Stimulated activated CD8-positive, alpha-beta memory T cell treated with anti-CD3 and anti-CD28 coated beads, Interleukin-7, amount 100 ng/mL, for 24 hours (primary cell): ENCODE data around the gene NUB1.
"Not testable (repeated sequence)": the region's sequence is repeated elsewhere in the genome, so short reads cannot be mapped to it uniquely, and the experiment has no call there.

Experiments used
- DNase-seq: peaks from one replicate; pipeline ENCODE4 v3.0.0-alpha.2; 2020; ENCODE audit warnings: low read depth

Gene NUB1, protein sequence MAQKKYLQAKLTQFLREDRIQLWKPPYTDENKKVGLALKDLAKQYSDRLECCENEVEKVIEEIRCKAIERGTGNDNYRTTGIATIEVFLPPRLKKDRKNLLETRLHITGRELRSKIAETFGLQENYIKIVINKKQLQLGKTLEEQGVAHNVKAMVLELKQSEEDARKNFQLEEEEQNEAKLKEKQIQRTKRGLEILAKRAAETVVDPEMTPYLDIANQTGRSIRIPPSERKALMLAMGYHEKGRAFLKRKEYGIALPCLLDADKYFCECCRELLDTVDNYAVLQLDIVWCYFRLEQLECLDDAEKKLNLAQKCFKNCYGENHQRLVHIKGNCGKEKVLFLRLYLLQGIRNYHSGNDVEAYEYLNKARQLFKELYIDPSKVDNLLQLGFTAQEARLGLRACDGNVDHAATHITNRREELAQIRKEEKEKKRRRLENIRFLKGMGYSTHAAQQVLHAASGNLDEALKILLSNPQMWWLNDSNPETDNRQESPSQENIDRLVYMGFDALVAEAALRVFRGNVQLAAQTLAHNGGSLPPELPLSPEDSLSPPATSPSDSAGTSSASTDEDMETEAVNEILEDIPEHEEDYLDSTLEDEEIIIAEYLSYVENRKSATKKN

DNA sequence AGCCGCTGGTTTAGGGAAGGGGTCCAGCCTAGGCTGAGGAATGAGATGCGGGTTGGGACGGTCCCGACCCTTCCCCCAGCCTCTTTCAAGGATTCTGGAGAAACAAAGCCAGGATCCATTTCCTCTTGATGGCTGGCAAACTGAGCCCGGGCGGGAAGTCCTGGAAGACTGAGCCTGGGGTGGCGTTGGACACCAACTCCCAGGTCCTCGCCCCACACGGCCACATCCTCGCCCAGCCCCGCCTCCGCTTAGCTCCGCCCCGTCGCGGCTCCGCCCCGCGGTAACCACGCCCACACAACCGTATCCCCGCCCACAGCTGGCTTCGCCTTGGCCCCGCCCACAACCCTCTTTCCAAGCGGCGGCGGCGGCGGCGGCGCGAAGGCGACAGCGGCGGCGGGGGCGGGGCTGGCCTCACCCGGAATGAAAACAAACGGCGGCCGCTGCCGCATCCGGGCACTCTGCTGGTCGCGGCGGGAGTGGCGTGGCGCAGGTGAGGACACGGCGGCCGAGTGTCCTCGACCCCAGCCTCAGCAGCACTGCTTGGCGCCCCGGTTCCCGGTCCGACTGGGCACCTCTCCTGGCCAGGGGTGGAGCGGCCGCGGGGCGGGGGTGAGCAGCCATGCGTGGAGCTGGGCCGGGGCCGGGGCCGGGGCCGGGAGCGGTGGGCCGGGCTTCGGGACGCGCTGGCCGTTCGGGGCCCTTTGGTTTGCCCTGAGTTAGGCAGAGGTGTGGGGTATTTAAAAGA lies at the start of gene NUB1:
NUB1 (plus strand) TSS at position 456 of the 745 bp plus-strand sequence. CDS start 3,538 bp downstream, outside the sequence.
- DNase-seq, result peak; percentile 80

DNA sequence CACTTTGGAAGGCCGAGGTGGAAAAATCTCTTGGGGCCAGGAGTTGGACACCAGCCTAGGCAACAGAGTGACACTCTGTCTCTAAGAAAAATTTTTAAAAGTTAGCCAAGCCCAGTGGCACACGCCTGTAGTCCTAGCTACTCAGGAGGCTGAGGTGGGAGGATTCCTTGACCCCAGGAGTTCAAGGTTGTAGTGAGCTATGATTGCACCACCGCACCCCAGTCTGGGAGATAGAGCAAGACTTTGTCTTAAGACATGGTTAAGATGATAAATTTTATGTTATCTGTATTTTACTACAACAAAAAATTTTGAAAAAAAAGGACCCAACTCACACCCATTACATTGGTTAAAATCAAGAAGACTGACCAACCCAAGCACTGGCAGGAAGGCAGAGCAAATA lies 48.8 kb upstream of the NUB1 start:
- no peak for DNase-seq

DNA sequence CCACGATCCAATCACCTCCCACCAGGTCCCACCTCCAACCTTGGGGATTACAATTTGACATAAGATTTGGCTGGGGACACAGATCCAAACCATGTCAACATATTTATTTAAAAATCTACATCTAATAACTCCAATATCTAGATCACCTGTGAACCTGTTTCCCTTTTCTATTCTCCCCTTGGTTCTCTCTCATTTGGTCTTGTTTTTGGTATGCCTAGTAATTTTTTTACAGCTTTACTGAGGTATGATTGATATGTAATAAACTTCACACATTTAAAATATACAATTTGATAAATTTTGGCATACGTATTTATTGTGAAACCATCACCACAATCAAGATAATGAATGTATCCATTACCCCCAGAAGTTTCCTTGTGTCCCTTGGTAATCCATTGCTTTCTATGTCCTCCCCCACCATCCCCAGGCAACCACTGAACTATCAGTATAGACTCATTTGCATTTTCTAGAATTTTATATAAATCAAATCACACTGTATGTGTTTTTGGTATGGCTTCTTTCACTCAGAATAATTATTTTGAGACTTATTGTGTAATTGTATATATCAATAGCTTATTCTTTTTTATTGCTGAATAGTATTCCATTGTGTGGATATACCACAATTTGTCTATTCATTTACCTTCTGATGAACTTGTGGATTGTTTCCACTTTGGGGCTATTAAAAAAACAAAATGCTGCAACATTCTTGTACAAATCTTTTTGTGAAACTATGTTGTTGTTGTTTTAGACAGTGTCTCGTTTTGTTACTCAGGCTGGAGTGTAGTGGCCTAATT lies 45.2 kb upstream of the NUB1 start:
- no peak for DNase-seq

DNA sequence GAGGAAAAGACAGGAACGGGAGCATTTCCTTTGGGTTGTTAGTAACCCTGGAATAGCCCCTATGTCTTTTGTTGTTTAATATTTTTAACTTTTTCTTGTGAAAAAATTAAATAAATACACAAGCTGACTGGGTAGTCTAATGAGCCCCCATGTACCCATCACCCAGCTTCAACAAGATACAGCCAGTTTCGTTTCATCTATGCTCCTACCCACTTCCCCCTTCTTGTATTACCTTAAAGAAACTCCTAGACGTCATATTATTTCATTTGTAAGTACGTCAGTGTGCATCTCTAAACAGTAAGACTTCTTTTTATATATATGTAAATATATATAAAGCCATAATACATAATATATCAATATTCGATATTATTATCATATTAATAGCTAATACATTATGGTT lies 42.8 kb upstream of the NUB1 start:
- no peak for DNase-seq

DNA sequence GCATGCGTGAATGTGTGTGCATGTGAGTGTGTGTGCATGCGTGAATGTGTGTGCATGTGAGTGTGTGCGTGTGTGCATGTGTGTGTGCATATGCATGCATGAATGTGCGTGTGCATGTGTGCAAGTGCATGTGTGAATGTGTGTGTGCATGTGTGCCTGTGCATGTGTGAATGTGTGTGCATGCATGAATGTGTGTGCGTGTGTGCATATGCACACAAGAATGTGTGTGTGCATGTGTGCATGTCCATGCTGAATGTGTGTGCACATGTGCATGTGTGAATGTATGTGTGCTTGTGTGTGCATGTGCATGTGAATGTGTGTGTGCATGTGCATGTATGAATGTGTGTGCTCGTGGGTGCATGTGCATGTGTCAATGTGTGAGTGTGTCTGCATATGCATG lies 42.1 kb upstream of the NUB1 start:
- no peak for DNase-seq

DNA sequence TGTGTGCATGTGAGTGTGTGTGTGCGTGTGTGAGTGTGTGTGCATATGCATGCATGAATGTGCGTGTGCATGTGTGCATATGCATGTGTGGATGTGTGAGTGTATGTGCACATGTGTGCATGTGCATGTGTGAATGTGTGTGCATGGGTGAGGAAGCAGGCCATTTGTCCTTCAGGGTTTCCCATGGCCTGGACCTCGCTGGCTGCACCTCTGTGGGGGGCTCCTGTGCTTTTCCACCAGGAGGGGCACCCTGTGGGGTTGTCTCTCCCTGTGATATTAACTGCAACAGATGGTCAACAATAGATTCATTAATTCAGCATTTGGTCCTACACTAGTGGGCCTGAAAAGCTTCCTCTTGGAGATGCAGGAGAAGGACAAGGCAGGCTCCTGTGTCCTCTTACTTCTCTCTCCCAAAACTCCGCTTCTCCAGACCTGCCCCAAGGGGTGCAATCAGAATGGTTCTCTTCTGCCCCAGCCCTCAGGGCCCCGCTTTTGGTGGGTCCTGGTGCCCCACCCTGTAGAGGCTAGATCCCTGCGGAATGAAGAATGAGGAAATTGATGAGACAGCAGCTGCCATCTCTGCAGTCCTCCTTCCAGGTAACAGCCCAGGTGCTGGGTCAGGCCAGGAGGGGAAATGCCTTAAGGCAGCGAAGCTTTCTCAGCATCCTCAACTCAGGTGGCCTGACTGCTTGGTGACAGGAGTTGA lies 41.5 kb upstream of the NUB1 start:
- DNase-seq, result no peak

DNA sequence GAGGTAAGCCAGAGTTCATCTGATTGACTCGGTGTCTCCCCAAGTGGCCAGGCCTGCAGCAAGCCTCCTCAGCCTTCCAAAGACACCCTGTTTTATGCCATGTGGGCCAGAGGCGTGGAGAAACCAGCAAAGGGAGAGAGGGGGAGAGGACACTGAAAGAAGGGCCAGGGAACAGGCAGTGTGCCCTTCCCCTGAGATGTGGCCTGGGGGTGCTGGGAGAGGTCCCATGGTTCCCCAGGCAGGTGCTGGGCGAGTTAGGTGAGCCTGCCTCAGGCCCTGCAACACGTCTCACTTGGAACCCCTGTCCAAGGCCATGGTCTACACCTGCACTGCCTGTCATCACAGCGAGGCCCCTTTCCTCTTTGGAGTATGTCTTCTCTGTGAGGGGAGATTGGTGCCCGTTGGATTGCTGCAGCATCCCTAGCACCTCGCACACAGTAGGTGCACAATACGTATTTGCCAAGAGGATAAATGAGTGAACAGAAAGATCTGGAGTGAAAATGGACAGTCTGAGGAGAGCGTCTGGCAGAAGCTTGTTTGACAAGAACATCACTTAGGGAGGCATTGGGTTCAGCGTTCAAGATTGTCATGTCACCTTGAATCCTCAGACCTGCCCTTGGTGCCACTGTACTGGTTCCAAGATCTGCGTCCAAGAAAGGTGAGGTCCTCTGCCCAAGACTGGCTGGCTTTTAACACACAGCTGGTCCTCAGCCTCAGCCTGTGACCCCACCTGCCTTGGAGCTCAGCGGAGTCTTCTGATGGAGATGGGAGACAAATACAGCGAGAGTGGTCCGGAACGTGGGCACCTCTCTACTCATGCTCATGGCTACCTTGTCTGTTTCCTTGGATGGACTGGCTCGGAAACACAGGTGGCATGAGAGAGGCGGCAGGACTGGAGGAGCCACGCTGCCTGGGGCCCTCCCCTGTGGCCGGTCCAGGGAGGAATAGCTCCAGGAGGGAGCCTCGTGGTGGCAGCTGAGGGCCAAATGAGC lies 39.8 kb upstream of the NUB1 start:
- DNase-seq, result no peak

DNA sequence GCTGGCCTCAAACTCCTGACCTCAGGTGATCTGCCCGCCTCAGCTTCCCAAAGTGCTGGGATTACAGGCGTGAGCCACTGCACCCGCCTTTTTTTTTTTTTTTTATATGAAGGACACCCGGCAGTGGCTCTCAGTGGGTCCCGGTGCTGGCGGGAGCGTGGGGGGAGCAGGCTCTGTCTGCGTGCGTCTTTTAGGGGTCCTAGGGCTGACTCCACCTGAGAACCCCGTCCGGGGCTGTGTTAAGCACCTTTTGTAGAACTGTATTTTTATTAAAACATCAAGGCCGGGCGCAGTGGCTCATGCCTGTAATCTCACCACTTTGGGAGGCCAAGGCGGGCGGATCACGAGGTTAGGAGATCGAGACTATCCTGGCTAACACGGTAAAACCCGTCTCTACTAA lies 37.4 kb upstream of the NUB1 start:
- not testable (repeated sequence) for DNase-seq

DNA sequence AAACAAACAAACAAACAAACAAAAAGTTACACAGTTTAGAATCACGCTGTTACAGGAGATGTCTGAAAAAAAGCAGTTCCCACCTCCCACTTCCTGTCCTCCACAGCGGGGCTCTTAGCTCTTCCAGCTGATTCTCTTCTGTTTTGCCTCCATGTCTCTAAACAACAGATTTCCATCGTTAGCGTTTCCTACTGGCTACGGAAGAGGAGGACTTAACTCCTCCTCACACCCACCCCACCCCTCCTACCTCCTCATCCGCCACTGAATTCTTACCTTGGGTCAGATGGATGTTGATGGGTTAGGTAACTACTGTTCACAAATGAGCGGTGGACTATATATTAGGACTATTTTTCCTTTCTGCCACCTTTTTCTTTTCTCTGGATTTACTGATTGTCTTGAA lies 36.8 kb upstream of the NUB1 start:
- DNase-seq, result no peak

DNA sequence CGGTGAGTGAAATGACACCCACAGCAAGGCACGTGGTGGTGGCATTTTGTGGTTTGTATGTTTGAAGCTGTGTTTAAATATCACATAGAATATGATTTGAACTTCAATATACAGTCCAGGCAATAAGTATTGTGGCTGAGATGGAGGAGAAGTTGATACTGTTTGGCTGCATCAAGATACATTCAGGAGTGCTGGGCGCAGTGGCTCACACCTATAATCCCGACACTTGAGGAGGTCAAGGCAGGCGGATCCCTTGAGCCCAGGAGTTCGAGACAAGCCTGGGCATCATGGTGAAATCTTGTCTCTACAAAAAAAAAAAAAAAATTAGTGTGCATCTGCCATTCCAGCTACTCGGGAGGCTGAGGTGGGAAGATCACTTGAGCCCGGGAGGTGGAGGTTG lies 35.2 kb upstream of the NUB1 start:
- no peak for DNase-seq

DNA sequence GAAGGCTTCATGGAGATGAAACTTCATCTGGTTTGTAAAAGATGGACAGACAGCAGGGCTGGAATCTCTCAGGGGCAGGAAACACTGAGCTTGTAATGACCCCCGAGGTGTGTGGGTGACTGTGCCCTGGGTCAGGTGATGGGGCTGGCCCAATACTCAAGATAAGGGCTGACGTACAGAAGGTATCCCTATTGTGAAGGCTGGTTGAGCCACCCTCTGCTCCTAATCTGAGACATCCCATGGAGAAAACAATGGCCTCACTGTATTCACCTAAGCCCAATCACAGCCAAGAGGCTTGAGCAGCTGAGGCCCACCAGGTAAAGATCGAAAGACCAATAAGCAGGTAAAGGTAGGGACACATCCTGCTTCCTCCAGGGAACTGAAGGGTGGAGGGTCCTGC lies 34.8 kb upstream of the NUB1 start:
- DNase-seq, result no peak

DNA sequence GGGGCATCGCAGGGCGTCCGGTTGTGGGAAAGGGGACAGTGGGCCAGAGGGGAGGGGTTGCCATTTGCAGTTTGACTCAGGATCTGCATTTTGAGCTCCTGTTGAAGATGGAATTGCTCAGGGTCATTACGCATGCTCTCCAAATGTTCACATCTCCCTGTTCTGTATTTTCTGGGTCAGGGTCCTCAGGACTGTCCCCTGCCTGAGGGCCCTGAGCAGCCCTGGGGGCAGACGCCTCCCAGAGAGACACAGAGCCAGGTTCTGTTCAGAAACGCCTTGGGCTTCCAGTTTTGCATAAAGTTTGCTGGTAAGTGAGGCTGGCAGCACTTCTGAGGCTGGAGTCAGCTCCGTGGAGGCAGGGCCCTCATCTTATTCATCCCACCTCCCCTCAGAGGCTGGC lies 34.1 kb upstream of the NUB1 start:
- no peak for DNase-seq

DNA sequence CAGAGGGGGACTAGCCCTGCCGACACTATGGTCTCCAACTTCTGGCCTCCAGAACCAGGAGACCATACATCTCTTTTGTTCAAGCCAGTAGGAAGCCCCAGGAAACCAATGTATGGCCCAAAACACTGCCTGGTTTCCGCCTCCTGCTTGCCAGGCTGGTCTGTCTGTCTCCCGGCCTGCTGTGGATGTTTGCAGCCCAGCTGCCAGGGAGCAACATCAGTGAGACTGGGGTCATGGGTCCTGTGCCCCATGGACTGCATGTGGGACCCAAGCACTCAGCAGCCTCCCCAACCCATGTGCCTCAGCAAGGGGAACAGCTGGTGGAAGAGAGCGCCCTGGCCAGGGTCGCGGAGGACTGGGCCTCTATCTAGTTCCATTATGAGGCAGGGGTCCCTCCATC lies 33.4 kb upstream of the NUB1 start:
- DNase-seq, result no peak

DNA sequence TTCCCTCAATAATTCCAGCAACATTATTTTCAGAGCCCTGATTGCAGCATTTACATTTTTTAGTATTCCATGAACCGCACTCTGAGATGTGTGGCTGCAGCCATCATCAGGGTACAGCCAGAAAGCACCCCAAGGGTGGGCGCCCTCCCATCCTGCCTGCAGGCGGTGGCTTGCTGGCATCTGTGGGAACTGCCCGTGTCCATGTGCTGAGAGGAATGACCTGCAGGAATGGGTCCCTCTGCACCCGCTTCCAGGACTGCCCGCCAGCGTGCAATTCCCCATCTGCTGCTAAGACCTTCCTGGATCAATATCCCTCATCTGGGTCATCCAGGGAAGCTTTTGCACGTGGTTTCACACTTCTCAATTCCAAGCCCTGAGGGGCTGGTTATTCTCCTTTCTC lies 32.8 kb upstream of the NUB1 start:
- DNase-seq, result no peak

DNA sequence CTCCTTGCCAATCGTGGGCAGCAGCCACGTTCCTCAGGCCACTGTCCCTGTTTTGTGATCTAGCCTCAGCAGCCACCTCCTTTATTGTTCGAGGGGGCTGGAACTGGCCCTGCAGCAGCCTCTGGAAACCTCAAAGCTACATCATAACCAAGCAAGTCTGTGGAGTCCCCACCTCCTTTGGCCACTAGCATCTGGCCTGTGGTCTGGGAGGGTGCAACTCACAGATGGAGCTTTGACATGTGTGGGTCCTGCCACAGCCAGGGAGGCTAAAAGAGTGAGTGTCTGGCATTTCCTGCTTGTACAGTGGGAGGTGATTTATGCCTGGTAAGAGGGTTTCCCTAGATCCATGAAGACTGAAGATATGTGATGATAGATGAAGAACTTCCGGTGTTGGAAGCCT lies 32.3 kb upstream of the NUB1 start:
- no peak for DNase-seq

DNA sequence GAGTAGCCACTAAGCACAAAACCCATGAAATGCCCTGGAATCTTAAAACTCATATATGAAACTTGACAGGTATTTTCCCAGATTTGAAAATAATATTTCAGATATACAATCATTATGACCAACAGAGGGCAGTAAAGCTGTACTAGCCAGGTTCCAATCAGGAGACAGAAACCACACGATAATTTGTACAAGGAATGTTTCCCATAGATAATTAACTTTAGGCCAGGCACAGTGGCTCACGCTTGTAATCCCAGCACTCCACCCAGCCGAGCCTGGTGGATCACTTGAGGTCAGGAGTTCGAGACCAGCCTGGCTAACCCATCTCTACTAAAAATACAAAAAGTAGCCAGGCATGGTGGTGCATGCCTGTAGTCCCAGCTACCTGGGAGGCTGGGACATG lies 31.0 kb upstream of the NUB1 start:
- DNase-seq, result no peak

DNA sequence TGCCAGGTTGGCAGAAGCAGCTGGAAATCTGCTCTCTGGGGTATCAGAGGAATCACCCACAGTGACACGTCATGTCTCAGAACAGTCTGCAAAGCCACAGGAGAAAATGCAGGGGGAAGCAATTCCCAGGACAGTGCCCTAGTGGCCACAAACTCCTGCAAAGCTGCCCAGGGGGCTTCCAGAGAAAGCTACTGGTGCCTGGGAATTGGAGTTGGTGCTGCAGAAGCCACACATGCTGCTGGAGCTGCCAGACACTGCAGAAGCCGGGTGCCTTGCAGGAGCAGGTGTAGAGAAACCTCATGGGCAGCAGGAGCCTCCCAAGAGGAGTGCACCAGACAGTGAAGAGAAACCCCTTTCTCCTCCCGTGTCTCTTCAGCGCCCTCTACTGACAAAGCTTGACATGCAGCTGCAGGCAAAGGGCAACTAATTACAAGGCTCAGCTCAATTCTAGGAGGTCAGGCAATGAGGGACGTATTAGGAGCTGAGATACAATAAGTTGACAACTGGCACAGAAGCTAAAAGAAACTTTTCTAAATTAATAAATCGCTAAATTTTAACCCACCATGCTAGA lies 30.2 kb upstream of the NUB1 start:
- no peak for DNase-seq

DNA sequence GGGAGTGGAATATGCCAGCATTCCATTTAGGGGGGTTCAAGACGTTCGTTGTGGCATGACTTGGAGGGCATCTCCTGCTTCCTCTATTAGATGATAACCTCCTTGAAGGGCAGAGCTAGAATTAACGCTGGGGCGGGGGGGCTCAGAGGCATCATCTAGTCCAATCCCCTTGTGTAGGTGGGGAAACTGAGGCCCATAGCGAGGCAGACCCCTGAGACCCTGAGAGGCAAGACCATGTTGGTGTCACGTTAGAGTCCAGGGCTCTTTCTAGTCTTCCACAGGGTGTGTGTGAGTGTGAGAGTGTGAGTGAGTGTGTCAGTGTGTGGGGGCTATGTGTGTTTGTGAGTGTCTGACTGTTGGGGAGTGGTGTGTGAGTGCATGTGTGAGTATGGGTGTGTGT lies 29.3 kb upstream of the NUB1 start:
- DNase-seq, result no peak

DNA sequence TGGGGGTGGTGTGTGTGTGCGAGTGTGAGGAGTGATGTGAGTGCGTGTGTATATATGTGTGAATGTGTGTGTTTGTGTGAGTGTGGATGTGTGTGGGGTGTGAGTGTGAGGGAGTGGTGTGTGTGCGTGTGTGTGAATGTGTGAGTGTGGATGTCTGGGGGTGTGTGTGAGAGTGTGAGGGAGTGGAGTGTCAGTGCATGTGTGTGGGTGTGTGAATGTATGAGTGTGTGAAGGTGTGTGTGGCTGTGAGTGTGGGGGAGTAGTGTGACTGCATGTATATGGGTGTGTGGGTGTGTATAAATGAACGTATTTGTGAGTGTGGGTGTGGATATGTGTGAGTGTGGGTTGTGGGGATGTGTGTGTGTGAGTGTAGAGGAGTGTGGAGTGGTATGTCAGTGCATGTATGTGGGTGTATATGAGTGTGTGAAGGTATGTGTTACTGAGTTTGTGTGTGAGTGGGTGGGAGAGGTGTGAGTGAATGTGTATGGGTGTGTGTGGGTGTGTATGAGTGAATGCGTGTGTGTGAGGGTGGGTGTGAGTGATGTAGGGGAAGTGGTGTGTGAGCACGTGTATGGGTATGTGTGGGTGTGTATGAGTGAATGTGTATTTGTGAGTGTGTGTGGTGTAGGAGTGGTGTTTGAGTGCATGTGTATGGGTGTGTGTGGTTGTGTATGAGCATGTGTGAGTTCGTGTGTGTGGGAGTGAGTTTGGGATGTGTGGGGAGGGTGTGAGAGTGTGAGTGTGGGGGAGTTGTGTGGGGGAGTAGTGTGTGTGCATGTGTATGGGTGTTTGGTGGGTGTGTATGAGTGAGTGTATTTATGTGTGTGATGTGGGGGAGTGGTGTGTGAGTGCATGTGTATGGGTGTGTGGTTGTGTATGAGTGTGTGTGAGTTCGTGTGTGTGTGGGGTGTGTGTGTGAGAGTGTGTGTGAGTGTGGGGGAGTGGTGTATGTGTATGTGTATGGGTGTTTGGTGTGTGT lies 28.5 kb upstream of the NUB1 start:
- DNase-seq, result no peak
